HepG2 (cell line): ENCODE measurements around the gene MBD5. TPM values are rescaled to one million over a fixed set of nuclear protein-coding genes. Genes with fewer than 3 reads are reported as not detected.

ENCODE experiments used
- BHLHE40 ChIP-seq: IDR thresholded peaks from 2 replicates; pipeline ENCODE4 v1.6.1; 2011; ENCODE audit warnings: low read length, improper control_type of control experiment
- POLR2A ChIP-seq, 2 experiments: IDR thresholded peaks; 2 replicates each; pipeline ENCODE4 v1.6.1; 2011; ENCODE audit warnings: low read depth in 2 of 2, low read length in 2 of 2, mild to moderate bottlenecking in 1 of 2, moderate library complexity in 1 of 2; ENCODE audit not compliant: insufficient read depth in 1 of 2
- SIN3A ChIP-seq: IDR thresholded peaks from 2 replicates; pipeline ENCODE4 v1.6.1; 2011; ENCODE audit warnings: low read depth, mild to moderate bottlenecking, control low read depth, low read length, borderline replicate concordance
- SP2 ChIP-seq: sonication (generic); formaldehyde crosslinking; IDR thresholded peaks from 2 replicates; pipeline ENCODE4 v1.5.1; 2020; ENCODE audit warnings: mild to moderate bottlenecking, missing genetic modification reagents
- ZFP91 ChIP-seq: sonication (generic); formaldehyde crosslinking; IDR thresholded peaks from 2 replicates; pipeline ENCODE4 v1.9.0; 2022; ENCODE audit warnings: missing genetic modification reagents, mild to moderate bottlenecking, borderline replicate concordance
- ZKSCAN5 ChIP-seq: sonication (generic); formaldehyde crosslinking; IDR thresholded peaks from 2 replicates; pipeline ENCODE4 v1.5.1; 2020; ENCODE audit warnings: mild to moderate bottlenecking, missing genetic modification reagents
- ZNF20 ChIP-seq: sonication (generic); formaldehyde crosslinking; IDR thresholded peaks from 2 replicates; pipeline ENCODE4 v1.4.0; 2020; ENCODE audit warnings: mild to moderate bottlenecking, moderate library complexity, missing genetic modification reagents
- ZNF280D ChIP-seq: sonication (generic); formaldehyde crosslinking; IDR thresholded peaks from 2 replicates; pipeline ENCODE4 v1.5.1; 2020; ENCODE audit warnings: mild to moderate bottlenecking, missing genetic modification reagents
- ZNF574 ChIP-seq: sonication (generic); formaldehyde crosslinking; IDR thresholded peaks from 2 replicates; pipeline ENCODE4 v1.4.0; 2020; ENCODE audit warnings: missing genetic modification reagents
- ZNF646 ChIP-seq: sonication (generic); formaldehyde crosslinking; IDR thresholded peaks from 2 replicates; pipeline ENCODE4 v1.9.0; 2021; ENCODE audit warnings: mild to moderate bottlenecking, missing genetic modification reagents
- ZNF773 ChIP-seq: sonication (generic); formaldehyde crosslinking; IDR thresholded peaks from 2 replicates; pipeline ENCODE4 v1.4.0; 2020; ENCODE audit warnings: missing genetic modification reagents, borderline replicate concordance
- polyA plus RNA-seq, 8 experiments: library from polyadenylated mRNA; depleted of rRNA in 3 of 8; stranded (reverse) in 7 of 8; unstranded in 1 of 8; fragments of >200 nt; fragmentation: Illumina TruSeq in 4 of 8; extraction: Trizol in 4 of 8; gene quantifications; 2 replicates each; pipeline versions ENCODE4 v1.2.1 to v1.2.3, GENCODE V29; 2011 to 2016; ENCODE audit warnings: low read depth in 4 of 8, missing spikeins in 1 of 8, mixed read lengths in 1 of 8; ENCODE audit not compliant: insufficient read depth in 1 of 8
- total RNA-seq, 5 experiments: library from RNA; depleted of rRNA; stranded (reverse); fragments of >200 nt; fragmentation: Illumina TruSeq; extraction: Trizol; gene quantifications; 2 replicates each; pipeline ENCODE4 v1.2.3, GENCODE V29; 2016; ENCODE audit warnings: low read depth in 1 of 5

Gene MBD5
- total and polyA plus RNA-seq, 2 of the 13 experiments (the other 11 are each of a cell fraction or from before 2014, with no cell fraction given), result 13.5 to 26.4 TPM

- no peak for TF ChIP-seq ZNF646
- no peak for TF ChIP-seq POLR2A (IDR thresholded peaks at IDR 0.05; ENCODE audit: insufficient read depth in 1 of 2, low read depth in 2 of 2, low read length in 2 of 2)
- no peak for TF ChIP-seq BHLHE40
- no peak for TF ChIP-seq ZFP91 (CRISPR knock-in tag)
- TF ChIP-seq SIN3A, result no peak
- TF ChIP-seq ZNF20 (CRISPR knock-in tag), result no peak
- no peak for TF ChIP-seq ZNF280D
- no peak for TF ChIP-seq ZKSCAN5
- no peak for TF ChIP-seq ZNF574 (CRISPR knock-in tag)
- TF ChIP-seq SP2 (CRISPR knock-in tag), result no peak
- TF ChIP-seq ZNF773 (CRISPR knock-in tag), result no peak
Observed at GRCh38 chr2:148402786-148403185, 381.9 kb downstream of the MBD5 start (continued).
